Muscle of back (tissue), 11 donors: ENCODE results near the gene MRNIP. TPM values are rescaled to one million over a fixed set of nuclear protein-coding genes. Genes with fewer than 3 reads are reported as not detected.

Experiments
- DNase-seq, 3 donors: peaks; one replicate each; pipeline versions ENCODE4 v3.0.0 to v3.0.0-alpha.2; 2013
- polyA plus RNA-seq, 10 donors: library from polyadenylated mRNA; unstranded; fragments of 120-200 nt; gene quantifications; one replicate each; pipeline ENCODE4 v1.2.1, GENCODE V29; 2013; ENCODE audit not compliant: insufficient read length in 10 of 10

MRNIP gene
- polyA plus RNA-seq, 10 donors, result 9.4 to 23.5 (median 15.0) TPM

- DNase-seq, result no peak
These were observed 14.4 kb upstream of the MRNIP start for GRCh38 chr5:179872828-179873575.

DNA sequence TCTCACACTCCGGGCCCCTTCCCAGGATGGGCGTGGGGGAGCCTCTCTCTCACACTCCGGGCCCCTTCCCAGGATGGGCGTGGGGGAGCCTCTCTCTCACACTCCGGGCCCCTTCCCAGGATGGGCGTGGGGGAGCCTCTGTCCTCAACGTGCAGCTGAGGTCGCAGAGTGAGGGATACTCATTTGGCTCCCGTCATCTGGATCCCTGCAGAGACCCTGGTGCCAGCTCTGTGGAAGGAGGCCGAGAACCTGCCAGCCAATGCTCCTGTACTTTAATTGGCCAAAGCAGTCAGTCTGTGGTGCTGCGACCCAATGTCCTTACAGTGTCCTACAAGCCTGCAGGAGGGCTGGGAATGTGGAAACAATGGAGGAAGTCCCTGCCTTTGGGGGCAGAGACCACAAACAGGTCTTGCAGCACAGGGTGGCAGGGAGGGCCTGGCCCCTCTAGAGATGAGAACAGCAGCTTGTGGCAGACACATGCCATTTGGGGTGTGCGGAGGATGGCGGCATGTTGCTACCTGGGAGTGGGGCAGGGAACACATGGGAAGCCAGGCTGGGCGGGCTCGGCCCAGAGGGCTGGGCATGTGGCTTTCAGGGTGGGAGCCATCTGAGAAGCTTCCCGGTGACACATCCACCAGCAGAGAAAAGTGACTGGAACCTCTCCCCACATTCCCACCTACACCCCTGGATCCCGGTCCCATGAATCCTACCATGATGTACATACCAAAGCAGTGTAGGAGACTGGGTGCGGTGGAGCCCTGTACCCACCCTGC, 13.6 kb upstream of the MRNIP start:
- DNase-seq, result peak in 1 of 3 donors; percentile 78

GRCh38 chr5:179871533-179871932, 12.9 kb upstream of the MRNIP start:
- peak; percentile 36 to 88 (median 61) for DNase-seq

- DNase-seq, result no peak
These were observed 12.3 kb upstream of the MRNIP start for GRCh38 chr5:179870952-179871351.

DNA sequence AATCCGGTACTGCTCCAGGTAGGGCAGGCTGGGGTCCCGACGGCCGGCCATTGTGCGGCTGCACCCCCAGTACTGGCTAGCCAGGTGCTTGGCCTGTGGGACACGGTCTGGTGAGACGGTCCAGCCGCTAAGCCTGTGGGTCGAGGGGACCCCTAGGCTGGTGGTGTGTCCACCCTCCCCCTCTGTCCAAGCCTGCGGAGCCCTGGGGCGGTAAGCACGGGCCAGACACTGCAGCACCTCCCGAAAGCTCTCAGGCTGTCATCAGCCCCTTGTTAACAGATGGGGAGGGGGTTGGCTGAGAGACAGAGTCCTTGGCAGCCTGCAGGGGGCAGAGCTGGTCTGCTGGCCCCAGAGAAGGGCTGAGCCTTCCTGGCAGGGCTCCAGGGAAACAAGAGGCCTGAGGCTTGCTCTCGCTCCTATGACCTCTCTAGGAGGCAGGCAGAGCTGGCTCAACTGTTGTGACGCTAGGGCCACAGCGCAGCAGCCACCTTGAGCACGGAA, 11.8 kb upstream of the MRNIP start:
- peak; percentile 32 to 77 (median 50) for DNase-seq

- DNase-seq, result no peak
These were observed 11.2 kb upstream of the MRNIP start for GRCh38 chr5:179869641-179870402.

DNA sequence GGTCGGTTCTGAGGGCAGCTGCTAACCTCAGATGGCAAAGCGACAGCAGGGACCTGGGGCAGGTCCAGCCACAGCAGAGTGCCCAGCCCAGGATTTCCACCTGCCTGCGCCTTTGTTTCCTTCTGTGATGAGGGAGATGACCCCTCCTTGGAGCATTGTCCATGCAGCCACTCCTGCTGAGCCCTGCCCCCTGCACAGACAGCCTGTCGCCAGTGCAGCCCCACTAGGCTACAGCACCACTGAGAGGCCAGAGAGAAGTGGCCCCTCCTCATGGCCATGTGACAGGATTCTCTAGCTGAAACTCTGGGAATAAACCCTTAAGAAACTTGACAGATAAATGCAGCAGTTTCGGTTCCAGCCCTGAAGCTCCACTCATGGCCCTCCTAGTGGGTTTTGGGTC, 10.5 kb upstream of the MRNIP start:
- no peak for DNase-seq

DNA sequence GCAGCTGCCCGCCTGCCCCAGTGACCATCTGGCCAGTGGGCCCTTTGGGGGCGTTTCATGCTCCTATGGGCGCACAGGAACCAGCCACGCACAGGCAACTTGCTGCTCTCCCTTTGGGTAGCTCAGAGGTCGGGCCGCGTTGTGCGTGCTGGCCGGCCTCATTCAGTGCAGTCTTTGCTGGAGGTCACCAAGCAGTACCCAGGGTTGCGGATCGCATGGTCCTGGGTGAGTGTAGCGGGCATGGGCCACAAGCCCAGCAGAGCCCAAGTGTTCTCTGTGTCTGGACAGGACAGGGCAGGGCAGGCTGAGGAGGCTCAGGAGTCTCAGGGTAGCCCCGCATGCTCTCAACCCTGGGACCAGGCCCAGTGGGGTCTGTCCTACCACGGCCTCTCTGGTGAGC, 9.9 kb upstream of the MRNIP start:
- no peak for DNase-seq

GRCh38 chr5:179867476-179867875, 8.9 kb upstream of the MRNIP start:
- DNase-seq, result no peak

DNA sequence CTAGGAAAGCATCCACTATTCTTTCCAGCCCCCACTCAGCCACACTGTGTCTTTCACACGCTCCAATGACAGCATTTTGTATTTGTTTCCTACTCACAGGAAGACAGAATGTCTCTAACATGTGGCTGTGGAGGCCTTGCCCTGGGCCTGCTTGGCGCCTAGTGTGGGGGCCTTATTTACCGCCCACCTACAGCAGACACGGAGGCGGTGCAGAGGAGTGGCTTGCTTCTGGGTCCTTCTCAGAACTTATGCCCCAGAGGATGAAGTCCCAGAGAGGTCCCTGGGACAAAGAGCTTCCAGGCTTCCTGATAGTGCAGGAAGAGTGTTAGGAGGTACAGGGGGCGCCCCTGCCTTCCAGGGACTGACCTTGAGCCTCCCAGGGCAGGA, 8.5 kb upstream of the MRNIP start:
- DNase-seq, result no peak

DNA sequence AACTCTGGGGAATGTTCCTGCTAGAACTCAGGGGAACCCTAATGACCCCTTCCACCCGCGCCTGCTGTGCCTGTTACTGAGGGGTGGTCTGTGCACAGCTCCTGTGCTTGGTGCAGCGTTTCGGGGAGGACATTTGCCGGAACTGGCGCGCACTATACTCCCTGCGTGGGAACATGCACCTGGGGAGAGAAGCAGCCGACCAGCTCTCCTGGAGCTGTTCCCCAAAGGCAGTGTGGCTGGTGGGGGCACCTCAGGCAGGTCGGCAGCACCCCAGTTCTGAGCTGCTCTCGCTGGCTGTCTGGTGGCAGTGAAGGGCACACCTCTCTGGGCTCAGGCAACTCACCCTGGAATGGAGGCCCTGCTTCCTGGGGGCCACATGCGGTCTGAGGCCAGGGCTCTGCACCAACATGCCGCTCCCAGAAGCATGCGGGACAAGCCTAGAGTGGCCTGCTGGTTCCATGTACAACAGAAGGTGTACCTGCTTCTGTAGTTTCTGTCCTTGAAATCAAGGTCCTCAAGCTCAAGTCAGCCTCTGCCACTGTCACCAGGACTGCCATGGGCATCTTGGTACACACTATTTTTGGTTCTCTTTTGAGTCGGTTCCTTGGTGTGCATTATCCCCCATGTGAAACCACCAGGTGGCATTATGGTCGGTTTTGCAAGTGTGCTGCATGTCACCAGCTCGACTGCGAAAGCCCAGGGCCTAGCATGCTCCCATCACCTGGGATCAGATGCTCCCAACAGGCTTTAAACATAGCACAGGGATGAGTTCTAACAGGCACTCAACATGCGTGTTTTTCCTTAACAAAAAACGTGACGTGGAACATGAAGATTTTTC, 7.8 kb upstream of the MRNIP start:
- DNase-seq, result no peak

DNA sequence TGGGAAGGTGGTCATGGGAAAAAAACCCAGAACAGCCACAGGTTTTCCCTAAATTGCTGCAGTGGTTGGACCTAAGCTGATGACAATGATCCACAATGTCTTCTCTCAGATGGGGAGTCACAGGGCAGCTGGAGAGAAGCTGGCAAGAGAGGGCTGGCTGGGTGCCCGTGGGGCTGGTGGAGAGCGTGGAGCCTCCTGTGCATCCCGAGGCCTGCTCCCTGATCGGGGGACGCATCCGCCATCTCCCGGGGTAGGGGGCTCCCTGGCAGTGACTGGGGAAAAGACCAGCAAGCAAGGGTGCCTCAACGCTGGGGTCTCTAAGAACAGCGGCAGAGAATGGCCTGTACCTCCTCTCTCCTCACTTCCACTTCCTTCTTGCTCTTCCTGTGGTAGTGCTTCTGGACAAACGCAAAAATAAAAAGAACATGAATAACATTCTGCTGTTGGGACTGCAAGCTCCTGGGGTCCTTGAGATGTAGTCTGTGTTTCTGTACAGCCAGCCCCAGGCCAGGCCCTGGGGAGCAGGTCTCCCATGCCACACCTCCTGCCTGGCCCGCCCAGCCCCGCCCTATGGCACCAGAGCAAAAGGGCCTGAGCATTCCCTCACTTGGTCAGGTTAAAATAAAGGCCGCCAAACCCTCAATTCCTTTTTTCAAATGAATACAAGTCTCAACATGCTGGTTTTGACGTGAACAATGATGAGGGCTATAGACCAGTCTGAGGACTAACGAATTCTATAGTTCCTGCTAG, 7.0 kb upstream of the MRNIP start:
- DNase-seq, result no peak

DNA sequence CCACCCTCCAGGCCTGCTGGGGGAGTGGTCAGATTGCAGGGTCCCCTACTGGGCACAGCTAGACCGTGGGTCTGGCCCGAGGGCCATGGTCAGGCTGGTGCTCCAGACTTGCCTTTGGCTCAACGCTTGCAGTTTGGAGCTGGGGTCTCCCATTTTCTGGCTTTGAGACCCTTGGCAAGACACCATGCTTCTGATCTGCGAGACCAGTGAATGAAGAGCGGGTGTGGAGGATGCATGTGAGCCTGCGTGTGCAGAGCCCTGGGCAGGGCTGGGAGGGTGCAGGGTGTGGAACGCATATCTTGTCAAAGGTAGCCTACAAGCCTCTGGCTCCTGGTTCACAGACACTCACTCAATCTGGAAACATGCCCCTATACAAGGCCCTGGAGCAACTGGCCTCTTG, 6.1 kb upstream of the MRNIP start:
- DNase-seq, result no peak

- no peak for DNase-seq
These were observed 5.0 kb upstream of the MRNIP start for GRCh38 chr5:179863449-179864085.

- DNase-seq, result no peak
These were observed 4.3 kb upstream of the MRNIP start for GRCh38 chr5:179862891-179863290.

- DNase-seq, result no peak
These were observed 3.7 kb upstream of the MRNIP start for GRCh38 chr5:179862296-179862695.

- DNase-seq, result no peak
These were observed 1.7 kb upstream of the MRNIP start for GRCh38 chr5:179860301-179860700.

- DNase-seq, result no peak
These were observed 404 bp downstream of the MRNIP start for GRCh38 chr5:179858241-179858585.

- no peak for DNase-seq
These were observed 4.3 kb downstream of the MRNIP start for GRCh38 chr5:179854356-179854755.

DNA sequence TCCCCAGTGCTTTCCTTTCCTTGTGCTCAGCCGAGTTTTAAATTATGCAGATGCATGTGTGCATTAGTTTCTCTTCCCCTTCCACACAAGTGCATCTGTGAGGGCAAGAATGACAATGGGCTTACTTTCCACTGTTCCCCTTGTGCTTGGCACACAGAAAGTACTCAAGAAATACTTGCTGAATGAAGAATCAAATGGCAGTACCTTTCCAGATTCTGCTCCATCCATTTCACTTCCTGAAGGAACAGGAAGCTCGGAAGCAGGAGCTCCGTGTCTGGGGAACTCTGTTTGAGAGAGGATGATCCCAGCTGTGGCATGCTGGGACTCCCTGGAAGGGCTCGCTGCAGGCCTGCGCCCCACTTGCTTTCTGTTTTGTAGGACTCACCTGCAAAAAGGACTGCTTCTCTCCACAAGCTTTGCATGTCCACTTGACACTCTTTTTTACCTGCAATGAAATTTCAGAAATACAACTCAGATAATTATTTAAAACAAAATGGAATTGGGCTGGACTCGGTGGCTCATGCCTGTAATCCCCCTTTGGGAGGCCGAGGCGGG, 5.5 kb downstream of the MRNIP start:
- DNase-seq, result no peak
